Thoracic aorta (tissue), 2 donors: ENCODE results near the gene DPPA2. TPM values are rescaled to one million over a fixed set of nuclear protein-coding genes. Genes with fewer than 3 reads are reported as not detected.
"Not testable (repeated sequence)": the region's sequence is repeated elsewhere in the genome, so short reads cannot be mapped to it uniquely, and the experiment has no call there.

Experiments used
- ATAC-seq: fragments of 150-250 bp; one replicate; pipeline ENCODE4 v1.8.0; 2017; ENCODE audit warnings: low read depth; ENCODE audit not compliant: insufficient number of reproducible peaks, low FRiP score
- DNase-seq: peaks from one replicate; pipeline ENCODE4 v3.0.0-alpha.2; 2020; ENCODE audit warnings: low spot score
- H3K27ac ChIP-seq, 2 donors: fragments of 200-600 bp; sonication (generic); 1 replicate in 1 of 2; 2 replicates in 1 of 2; pipeline ENCODE4 v1.5.1; 2016; ENCODE audit warnings: mild to moderate bottlenecking in 2 of 2, moderate library complexity in 2 of 2
- H3K27me3 ChIP-seq: fragments of 200-600 bp; sonication (generic); replicated peaks from 2 replicates; pipeline ENCODE4 v1.6.0; 2016; ENCODE audit warnings: mild to moderate bottlenecking; ENCODE audit not compliant: insufficient read depth
- H3K36me3 ChIP-seq: fragments of 200-600 bp; sonication (generic); one replicate; pipeline ENCODE4 v1.5.1; 2016
- H3K4me1 ChIP-seq, 2 donors: fragments of 200-600 bp; sonication (generic); 1 replicate in 1 of 2; 2 replicates in 1 of 2; pipeline versions ENCODE4 v1.5.1 to v1.6.0; 2016; ENCODE audit warnings: low read depth in 2 of 2, mild to moderate bottlenecking in 1 of 2; ENCODE audit not compliant: control insufficient read depth in 1 of 2
- H3K4me3 ChIP-seq: fragments of 200-600 bp; sonication (generic); 2 replicates; pipeline ENCODE4 v1.5.1; 2016; ENCODE audit warnings: mild to moderate bottlenecking
- H3K9me3 ChIP-seq: fragments of 200-600 bp; sonication (generic); 2 replicates; pipeline ENCODE4 v1.5.1; 2016
- CTCF ChIP-seq: fragments of 200-600 bp; sonication (generic); IDR thresholded peaks from one replicate; pipeline ENCODE4 v1.5.1; 2019; ENCODE audit warnings: antibody characterized with exemption
- total RNA-seq, 2 donors: library from RNA; depleted of rRNA; stranded (reverse); fragments of >200 nt; gene quantifications; one replicate each; pipeline versions ENCODE4 v1.1.0 to v1.2.3, GENCODE V29; 2016

Gene DPPA2, protein sequence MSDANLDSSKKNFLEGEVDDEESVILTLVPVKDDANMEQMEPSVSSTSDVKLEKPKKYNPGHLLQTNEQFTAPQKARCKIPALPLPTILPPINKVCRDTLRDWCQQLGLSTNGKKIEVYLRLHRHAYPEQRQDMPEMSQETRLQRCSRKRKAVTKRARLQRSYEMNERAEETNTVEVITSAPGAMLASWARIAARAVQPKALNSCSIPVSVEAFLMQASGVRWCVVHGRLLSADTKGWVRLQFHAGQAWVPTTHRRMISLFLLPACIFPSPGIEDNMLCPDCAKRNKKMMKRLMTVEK
- total RNA-seq: not detected

GRCh38 chr3:109316162-109316730 is at the start of gene DPPA2:
TSS of gene DPPA2 (minus strand) at chr3:109316517. CDS start at chr3:109314542, 1,975 bp downstream.
- no peaks in the 10 kb centered on the region for H3K36me3 ChIP-seq
- no peaks in the 10 kb centered on the region for H3K4me1 ChIP-seq
- no peaks in the 10 kb centered on the region for H3K27me3 ChIP-seq
- ATAC-seq (no peak), DNase-seq (no peak)
- no peaks in the 10 kb centered on the region for H3K9me3 ChIP-seq
- TF ChIP-seq CTCF: no peak
- no peak within 1 kb of the TSS for H3K4me3 ChIP-seq
- no peak within 1 kb of the TSS for H3K27ac ChIP-seq

GRCh38 chr3:109364088-109364487 is 47.8 kb upstream of the DPPA2 start:
- DNase-seq (no peak), ATAC-seq (no peak)
- H3K4me1 ChIP-seq: no peaks in the 10 kb centered on the region
- no peak overlapping the region for H3K4me3 ChIP-seq
- H3K9me3 ChIP-seq: no peaks in the 10 kb centered on the region
- no peak overlapping the region for H3K27ac ChIP-seq
- no peaks in the 10 kb centered on the region for H3K36me3 ChIP-seq
- TF ChIP-seq CTCF: no peak
- H3K27me3 ChIP-seq: no peaks in the 10 kb centered on the region

- Histone ChIP-seq H3K4me3 (no peak overlapping the region), H3K36me3 (no peaks in the 10 kb centered on the region), H3K27me3 (no peaks in the 10 kb centered on the region), H3K9me3 (no peaks in the 10 kb centered on the region), H3K4me1 (no peaks in the 10 kb centered on the region), H3K27ac (no peak overlapping the region)
- ATAC-seq: no peak
- TF ChIP-seq CTCF: no peak
- DNase-seq: no peak
Measured at GRCh38 chr3:109363634-109364033, 47.3 kb upstream of the DPPA2 start.

DNA sequence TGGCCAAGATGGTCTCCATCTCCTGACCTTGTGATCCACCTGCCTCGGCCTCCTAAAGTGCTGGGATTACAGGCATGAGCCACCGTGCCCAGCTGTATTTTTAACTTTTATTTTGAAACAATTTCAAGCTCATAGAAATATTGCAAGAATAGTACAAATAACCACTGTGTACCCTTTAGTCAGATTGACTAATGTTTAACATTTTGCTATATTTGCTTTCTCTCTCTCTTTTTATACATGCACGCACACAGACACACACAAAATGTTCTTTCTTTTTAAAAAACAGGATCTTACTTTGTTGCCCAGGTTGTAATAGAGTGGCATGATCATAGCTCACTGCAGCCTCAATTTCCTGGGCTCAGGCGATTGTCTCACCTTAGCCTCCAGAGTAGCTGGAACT is 46.5 kb upstream of the DPPA2 start:
- no peak for TF ChIP-seq CTCF
- no peaks in the 10 kb centered on the region for H3K4me1 ChIP-seq
- DNase-seq (no peak), ATAC-seq (no peak)
- no peak overlapping the region for H3K27ac ChIP-seq
- H3K9me3 ChIP-seq: no peaks in the 10 kb centered on the region
- no peaks in the 10 kb centered on the region for H3K36me3 ChIP-seq
- no peak overlapping the region for H3K4me3 ChIP-seq
- H3K27me3 ChIP-seq: no peaks in the 10 kb centered on the region

GRCh38 chr3:109358809-109359208 is 42.5 kb upstream of the DPPA2 start:
- H3K4me3 ChIP-seq, H3K36me3 ChIP-seq, H3K27me3 ChIP-seq, ATAC-seq, DNase-seq, H3K4me1 ChIP-seq, H3K27ac ChIP-seq, H3K9me3 ChIP-seq: not testable (repeated sequence)
